HEK293T (cell line): ENCODE measurements around the gene OR12D2.

Source experiments
- FOXA1 ChIP-seq: fragments of 450-650 bp; IDR thresholded peaks from 2 replicates; pipeline ENCODE4 v1.6.1; 2016; ENCODE audit warnings: mild to moderate bottlenecking
- FOXM1 ChIP-seq: fragments of 450-650 bp; IDR thresholded peaks from 2 replicates; pipeline ENCODE4 v1.6.1; 2017; ENCODE audit warnings: mild to moderate bottlenecking, borderline replicate concordance
- LEF1 ChIP-seq: fragments of 450-650 bp; IDR thresholded peaks from 2 replicates; pipeline ENCODE4 v1.6.1; 2017; ENCODE audit warnings: mild to moderate bottlenecking, borderline replicate concordance
- NFRKB ChIP-seq: fragments of 450-650 bp; IDR thresholded peaks from 2 replicates; pipeline ENCODE4 v1.6.1; 2016; ENCODE audit warnings: mild to moderate bottlenecking, moderate library complexity
- SP1 ChIP-seq: fragments of 450-650 bp; IDR thresholded peaks from 2 replicates; pipeline ENCODE4 v1.6.1; 2017
- TARDBP ChIP-seq: fragments of 450-650 bp; IDR thresholded peaks from 2 replicates; pipeline ENCODE4 v1.6.1; 2016

DNA sequence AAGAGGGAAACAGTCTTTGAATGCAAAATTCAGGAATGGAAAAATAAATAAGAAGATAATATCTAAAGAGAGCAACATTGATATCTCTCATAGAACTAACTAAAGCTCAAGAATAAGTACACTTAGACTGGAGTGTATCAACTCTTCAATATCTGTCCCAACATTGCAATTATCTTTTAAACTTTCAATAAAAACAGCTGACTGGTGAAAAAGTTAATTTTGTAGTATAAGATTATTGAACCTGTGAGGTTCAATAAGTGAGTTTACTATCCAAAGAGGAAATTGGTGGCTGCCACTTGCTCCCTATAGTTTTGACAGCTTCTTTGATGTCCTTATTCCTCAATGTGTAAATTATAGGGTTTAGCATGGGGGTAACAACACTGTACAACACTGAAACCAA is 40.5 kb upstream of the OR12D2 start:
- TF ChIP-seq FOXM1 (no peak), FOXA1 (no peak), SP1 (no peak), NFRKB (no peak), LEF1 (no peak), TARDBP (no peak)
